NCI-H345 treated with DMSO at 0.1 percent for 48 hours (cell line): ENCODE results near the gene LMAN1L.
A peak's percentile ranks its signal among the peaks of the same experiment; 100 is the strongest.

Source experiments
- DNase-seq: peaks from one replicate; lab custom pipeline; 2025; ENCODE audit not compliant: unreplicated experiment; lab: John Stamatoyannopoulos, UW

The LMAN1L gene

GRCh38 chr15:74833376-74834107 lies 20.9 kb downstream of the LMAN1L start:
- no peak for DNase-seq

DNA sequence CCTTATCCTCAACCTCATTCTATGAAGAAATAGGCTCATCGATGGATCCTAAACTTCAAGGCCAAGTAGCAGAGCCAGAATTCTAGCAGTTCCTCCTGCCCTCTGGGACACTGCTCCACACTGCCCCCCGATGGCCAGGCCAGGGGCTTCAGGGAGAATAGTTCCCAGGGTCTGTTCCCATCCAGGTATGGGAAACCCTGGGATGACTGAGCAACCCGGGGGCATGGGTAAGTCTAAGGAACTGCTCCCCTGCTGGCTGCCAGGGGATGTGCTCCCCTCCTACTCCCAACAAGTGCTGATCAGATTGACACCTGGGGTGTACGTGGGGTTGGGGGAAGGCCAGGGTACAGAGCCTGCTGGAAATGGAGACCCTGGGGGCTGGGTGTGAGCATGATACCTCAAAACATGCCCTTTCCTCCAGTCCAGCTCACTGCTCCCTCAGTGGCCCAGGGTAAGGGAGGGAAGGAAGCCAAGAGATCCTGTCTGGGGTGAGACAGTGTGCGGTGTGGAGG lies 22.7 kb downstream of the LMAN1L start:
- no peak for DNase-seq

DNA sequence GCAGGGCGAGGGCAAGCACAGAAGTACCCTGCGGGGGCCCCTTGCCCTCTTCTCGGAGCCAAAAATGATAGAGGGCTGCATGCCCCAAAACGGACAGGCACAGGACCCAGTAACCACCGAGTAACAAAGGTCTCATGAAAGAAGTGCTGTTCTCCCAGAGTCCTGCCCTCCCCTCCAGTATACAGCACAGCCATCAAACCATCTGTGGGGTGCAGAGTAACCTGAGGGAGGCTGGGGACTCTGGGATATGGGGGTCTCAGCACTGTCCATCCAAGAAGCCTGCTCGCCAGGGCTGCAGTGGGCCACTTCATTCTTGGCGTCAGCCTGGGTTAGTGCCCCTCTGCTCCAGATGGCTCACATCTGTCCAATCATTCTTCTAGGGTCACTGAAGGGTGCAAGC lies 24.2 kb downstream of the LMAN1L start:
- no peak for DNase-seq

DNA sequence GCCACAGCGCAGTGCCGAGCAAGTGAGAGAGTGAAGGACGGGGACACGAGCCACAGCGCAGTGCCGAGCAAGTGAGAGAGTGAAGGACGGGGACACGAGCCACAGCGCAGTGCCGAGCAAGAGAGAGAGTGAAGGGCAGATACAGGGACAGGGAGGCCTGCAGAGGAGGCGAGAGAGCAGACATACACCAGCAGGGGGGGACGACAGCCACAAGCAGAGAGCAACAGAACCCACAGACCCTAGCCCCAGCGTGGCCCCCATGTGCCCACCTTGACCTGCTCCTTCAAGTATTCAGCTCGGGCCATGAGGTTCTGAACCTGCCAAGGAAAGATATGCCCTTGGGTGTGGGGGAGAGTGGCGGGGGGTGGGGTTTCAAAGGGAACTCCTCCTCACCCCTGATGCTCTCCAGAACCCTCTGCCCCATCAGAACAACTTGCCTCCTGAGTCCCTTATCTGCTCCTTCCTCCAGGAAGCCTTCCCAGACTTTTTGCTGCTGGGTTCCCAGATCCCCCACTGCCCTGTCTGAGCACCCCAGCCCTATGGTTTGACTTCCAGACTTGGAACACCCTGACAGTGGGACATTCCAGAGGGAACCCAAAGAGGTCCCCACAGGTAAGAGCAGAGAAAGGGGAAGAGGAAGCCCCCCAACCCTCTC lies 25.0 kb downstream of the LMAN1L start:
- DNase-seq, result no peak

- DNase-seq, result no peak
Measured at GRCh38 chr15:74838137-74838516, 25.5 kb downstream of the LMAN1L start.

DNA sequence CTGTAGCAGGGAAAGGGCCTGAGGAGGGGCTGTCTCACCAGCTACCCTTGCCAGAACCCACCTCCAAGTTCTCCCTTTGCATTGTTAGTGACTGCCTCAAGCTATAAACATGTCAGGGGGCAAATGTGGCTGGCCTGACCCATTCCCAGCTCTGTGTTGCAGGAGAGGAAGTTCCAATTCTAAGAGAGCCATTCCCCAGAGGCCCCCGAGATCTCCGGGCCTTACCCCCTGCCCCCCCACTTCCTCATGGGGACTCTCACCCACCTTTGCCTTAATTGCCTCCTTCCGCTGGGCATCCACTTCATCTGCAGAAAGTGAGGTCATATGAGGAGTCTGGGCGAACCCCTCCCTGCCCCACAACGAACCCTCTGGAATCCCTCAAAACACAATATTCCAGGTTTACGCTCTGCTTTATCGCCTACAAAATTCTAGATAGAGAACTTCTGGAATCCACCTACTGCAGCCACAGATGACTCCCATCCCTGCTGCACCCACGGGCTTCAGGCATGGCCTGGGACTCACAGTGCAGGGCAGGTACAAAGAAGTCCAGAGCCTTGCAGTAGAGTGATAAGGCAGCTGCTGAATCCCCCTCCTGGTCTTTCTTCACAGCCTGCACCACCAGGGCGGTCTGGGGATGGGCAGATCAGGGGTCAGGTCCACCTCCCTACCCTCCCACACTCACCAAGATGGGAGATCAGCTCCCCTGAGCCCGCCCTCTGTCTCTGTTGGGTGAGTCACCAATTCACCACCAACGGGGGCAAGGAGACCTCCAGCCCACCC lies 26.3 kb downstream of the LMAN1L start:
- no peak for DNase-seq

DNA sequence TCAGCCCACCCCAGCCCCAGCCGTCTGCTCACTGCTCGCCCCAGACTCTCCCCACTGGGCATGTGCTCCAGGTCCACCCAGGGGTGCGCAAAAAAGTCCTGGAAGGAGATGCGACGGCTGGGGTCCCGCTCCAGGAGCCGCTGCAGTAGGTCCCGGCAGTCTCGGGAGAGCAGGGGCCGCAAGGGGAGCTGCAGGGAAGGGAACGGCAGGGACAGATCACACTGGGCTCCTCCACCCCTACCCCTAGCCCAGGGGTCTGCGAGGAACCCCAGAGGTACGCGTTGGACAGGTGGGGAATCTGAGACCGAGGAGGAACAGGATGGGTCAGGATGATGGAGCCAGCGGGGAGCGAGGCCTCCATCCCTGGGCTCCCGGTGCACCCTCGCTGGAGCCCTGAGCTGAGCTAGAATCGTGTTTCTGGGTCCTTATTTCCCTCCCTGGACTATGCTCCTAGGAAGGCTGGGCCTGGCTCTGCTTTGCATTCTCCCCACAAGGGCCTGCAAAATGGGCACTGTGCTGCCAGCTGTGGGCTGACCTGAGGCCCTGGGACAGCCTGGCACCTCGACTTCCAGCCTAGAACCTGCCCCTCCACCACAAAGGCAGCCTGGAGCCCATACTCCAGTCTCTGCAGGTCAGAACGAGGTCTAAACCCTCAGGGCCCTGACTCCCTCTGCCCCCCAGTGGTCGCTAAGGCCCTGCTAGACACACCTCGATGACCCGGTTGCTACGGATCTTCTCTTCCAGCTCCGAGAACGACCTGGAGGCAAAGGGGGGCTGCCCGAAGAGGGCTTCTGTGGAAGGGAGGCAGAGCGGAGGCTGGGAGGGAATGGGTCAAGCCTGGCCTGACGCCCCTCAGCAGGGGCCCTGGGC lies 27.1 kb downstream of the LMAN1L start:
- no peak for DNase-seq

DNA sequence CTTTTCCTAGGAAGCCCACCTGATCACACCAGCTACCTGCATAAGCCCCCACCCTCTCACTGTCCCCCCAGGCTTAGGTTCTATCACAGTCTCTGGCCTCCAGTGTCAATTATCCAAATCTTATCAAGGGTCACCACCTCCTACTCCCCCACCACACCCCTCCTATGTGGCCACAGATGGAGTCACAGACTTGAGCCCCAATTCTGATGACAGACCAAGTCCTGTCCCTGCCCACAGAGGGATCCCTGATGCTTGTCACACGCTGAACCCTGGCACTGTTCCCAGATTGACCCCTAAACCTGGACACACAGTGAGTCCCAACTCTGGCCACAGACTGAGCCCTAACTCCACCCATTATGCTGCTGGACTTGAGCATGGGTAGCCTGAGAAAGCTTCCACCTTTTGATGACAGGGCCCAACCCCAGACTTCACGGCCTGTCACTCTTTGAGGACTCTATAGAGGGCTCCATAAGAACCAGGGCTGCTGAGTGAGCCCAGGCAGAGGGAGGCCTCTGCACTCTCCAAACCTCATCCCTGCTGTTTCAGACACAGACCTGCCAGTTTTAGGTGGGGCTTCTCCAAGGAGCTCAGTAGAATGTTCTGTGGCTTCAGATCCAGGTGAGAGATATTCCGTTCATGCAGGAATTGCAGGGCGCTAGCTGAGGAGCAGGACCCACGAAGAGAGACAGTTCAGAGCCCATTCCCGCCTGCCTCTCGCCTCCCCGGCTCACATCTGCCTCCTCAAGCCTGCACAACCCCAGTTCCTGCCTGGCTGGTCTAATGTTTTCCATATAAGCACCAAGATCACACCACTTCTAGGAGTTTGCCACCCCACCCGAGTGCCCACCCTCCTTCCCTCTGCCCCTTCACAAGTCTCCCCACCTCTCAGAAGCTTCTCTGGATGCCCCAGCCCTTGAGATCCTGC lies 28.5 kb downstream of the LMAN1L start:
- DNase-seq, result no peak

DNA sequence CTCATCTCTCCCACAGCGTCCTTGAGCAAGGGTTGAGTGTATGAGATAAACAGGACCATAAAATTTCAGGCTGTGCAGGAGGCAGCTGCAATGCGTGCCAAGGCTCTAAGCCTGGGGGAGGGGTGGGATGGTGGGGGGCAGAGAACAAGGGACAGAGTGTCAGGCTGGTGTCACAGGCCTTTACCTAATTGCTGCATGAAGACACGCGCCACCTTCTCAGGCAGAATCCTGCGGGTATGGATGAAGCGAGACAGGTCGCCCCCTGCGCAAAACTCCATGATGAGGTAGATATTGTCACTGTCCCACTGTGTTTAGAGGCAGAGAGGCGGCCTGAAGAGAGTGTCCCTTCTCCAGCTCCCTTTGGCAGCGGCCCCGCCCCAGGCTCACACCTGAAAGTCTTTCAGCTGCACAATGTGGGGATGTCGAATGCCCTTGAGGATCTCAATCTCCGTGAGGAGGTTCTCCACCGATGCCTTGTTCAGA lies 29.3 kb downstream of the LMAN1L start:
- DNase-seq, result no peak

DNA sequence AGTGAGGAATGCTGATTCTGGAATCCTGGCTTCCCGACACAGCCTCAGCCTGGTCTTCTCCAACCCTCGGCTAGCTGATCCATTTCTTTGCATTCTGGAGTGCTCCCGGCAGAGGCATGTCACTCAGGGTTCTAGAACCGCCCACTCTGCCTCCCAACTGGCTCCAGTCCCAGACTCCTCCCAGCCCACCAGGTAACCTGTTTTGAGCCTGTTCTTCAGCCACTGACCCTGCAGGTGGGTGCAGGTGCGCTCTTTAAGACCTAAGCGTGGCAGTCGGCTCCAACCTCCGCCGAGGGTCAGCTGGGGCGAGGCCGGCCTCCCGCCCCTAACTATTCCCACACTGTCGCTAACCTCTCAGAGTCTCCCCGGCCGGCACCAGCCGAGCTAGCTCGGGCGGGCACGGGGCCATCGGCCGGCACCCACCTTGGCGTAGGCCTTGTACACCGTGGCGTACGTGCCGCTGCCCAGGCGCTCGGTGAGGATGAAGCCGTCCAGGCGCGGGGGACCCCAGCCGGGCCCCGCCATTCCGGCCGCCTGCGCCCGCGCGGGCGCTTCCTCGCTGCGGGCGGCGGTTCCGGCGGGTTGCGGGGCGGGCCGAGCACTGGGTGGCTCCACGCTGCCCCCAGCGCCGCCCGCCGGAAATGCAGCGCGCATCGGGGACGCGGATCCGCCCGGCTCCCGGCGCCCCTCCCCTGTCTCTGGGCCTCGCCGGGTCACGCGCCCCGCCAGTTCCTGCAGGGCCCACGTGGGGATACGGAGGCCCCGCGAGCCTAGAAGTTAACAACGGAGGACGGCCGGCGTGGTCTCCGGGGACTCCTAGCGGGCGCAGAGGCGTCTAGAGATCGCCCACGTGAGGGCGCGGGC lies 30.2 kb downstream of the LMAN1L start, which contains the start of gene ULK3:
TSS of gene ULK3 (minus strand) at position 576 of the 864 bp plus-strand sequence. CDS start at position 525, 51 bp downstream.
- DNase-seq, result peak; percentile 70

DNA sequence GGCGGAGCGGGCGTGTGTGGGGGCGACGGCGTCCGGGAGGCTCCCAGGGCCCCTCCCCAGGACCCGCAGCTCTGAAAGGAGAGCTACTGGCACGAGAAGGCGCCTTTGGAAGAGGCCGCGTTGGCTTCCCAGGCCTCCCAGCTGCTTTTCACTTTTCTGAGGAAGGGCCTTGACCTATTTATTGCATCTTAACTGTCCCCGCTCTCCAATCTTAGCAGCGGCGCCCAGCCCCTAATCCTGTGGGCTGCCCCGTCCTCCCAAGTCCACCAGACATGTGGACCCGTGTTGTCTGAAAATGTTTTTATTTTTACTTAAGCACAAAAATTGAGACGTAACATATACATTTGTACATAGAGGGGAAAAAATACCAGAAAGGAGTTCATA lies 30.8 kb downstream of the LMAN1L start:
- no peak for DNase-seq

- no peak for DNase-seq
Measured at GRCh38 chr15:74843891-74844299, 31.3 kb downstream of the LMAN1L start.

DNA sequence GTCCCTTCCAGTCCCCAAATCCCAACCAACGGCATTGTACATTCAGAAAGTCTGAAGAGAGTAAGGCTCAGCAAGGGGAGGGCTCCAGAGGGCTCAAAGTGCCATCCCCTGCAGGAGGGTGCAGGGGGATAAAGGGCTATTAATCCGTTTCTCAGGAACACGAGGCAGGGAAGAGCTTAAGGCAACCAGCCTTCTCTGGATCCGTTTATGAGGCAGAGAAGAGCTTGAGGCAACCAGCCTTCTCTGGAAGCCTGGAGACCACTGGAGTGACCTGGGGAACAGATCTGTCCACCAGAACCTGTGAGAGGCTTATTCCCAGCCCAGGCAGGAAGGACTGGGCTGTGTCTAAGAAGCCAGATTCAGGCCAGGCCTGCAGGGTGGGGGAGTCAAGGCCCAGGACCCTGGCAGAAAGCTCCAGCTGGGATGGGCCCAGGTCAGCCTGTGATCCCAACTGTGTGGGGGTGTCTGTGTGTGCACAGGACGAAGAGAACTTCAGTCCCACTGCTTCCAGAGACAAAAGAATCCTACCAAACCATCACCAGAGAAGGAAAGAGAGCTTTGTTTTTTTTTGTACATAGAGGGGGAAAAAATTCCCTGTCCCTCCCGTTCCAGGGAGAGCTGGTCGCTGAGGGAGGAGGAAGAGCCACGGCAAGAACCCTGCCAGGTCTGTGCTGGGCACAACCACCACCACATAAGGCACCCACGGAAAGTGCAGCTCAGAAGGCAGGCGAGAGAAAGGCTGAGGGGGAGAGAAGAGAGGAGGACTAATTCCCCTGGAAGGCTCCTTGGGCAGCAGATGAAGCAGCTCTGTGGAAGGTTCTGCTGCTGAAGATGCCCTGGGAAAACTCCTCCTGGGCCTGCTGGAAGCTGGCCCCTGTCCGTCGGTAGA lies 31.9 kb downstream of the LMAN1L start:
- no peak for DNase-seq

- no peak for DNase-seq
Measured at GRCh38 chr15:74845208-74845568, 32.6 kb downstream of the LMAN1L start.

- DNase-seq, result no peak
Measured at GRCh38 chr15:74845581-74845980, 32.9 kb downstream of the LMAN1L start.

DNA sequence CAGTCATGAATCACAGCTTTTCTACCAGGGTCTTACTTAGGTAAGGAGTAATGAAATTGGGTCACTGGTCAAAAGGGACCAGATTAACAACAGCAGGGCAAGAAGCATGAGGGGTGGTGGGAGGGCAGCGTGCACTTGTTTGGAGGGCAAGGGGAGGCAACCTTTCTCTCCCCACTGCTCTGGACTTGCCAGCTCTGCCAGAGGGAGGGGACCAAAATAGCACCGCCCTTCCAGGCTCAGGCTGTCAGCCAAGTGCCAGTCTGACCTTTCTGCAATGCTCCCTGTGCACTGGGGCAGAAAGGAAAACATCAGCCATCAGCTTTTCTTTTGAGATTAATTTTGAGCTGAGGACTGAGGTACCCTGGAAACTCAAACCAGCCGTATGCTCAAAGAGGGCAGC lies 34.8 kb downstream of the LMAN1L start:
- no peak for DNase-seq

GRCh38 chr15:74850393-74850792 lies 37.8 kb downstream of the LMAN1L start:
- DNase-seq, result no peak

GRCh38 chr15:74851960-74852359 lies 39.3 kb downstream of the LMAN1L start:
- DNase-seq, result no peak
